WTC11 (cell line): ENCODE data around the gene PRKAR1B. TPM values are rescaled to one million over a fixed set of nuclear protein-coding genes. Genes with fewer than 3 reads are reported as not detected.
A peak's percentile ranks its signal among the peaks of the same experiment; 100 is the strongest.

ENCODE experiments used
- ATAC-seq: fragments of 200-7000 bp; cut with Tn5 transposase; 2 replicates; pipeline ENCODE4 v1.10.0; 2021; ENCODE audit warnings: mild to moderate bottlenecking, moderate library complexity
- CTCF ChIA-PET: fragments of 300-600 bp; sonication (Branson Sonifier 250); formaldehyde crosslinking; loops from one replicate; lab custom pipeline; 2021; ENCODE audit warnings: antibody characterized with exemption; lab: Charles Lee
- POLR2A ChIA-PET: fragments of 350-600 bp; sonication (Branson Sonifier 250); formaldehyde crosslinking; loops from one replicate; lab custom pipeline; 2021; ENCODE audit warnings: antibody characterized with exemption; lab: Charles Lee
- DNase-seq: peaks from one replicate; pipeline ENCODE4 v3.0.0; 2021; ENCODE audit warnings: low spot score
- H3K27ac Mint-ChIP-seq: 2 replicates; pipeline ENCODE4 v1.8.0; 2021; ENCODE audit warnings: mixed read lengths
- H3K27me3 Mint-ChIP-seq: 2 replicates; pipeline ENCODE4 v1.8.0; 2021; ENCODE audit warnings: low read depth, mild to moderate bottlenecking, moderate library complexity, mixed read lengths
- H3K36me3 Mint-ChIP-seq: 2 replicates; pipeline ENCODE4 v1.8.0; 2021; ENCODE audit warnings: mixed read lengths
- H3K4me1 Mint-ChIP-seq: 2 replicates; pipeline ENCODE4 v1.8.0; 2022; ENCODE audit warnings: mixed read lengths
- H3K4me3 Mint-ChIP-seq: 2 replicates; pipeline ENCODE4 v1.8.0; 2021; ENCODE audit warnings: mild to moderate bottlenecking, moderate library complexity, mixed read lengths
- H3K9me3 Mint-ChIP-seq: 2 replicates; pipeline ENCODE4 v1.8.0; 2021; ENCODE audit warnings: mixed read lengths
- ATF2 ChIP-seq: sonication (generic); formaldehyde crosslinking; IDR thresholded peaks from 2 replicates; pipeline ENCODE4 v1.8.1; 2022; ENCODE audit warnings: low read depth, missing genetic modification reagents, borderline replicate concordance
- ATF3 ChIP-seq: sonication (generic); formaldehyde crosslinking; conservative IDR thresholded peaks from 2 replicates; pipeline ENCODE4 v1.8.1; 2022; ENCODE audit warnings: mild to moderate bottlenecking, missing genetic modification reagents
- CREB1 ChIP-seq: sonication (generic); formaldehyde crosslinking; IDR thresholded peaks from 2 replicates; pipeline ENCODE4 v1.8.0; 2023; ENCODE audit warnings: mild to moderate bottlenecking, missing genetic modification reagents
- EMX1 ChIP-seq: fragments of 250-450 bp; sonication (Bioruptor Pico); IDR thresholded peaks from 2 replicates; pipeline ENCODE4 v1.8.0; 2021; ENCODE audit warnings: mild to moderate bottlenecking
- ESRRA ChIP-seq: sonication (generic); formaldehyde crosslinking; IDR thresholded peaks from 2 replicates; pipeline ENCODE4 v1.8.1; 2022; ENCODE audit warnings: mild to moderate bottlenecking, missing genetic modification reagents, borderline replicate concordance
- FOXP4 ChIP-seq: sonication (generic); formaldehyde crosslinking; IDR thresholded peaks from 2 replicates; pipeline ENCODE4 v1.8.0; 2022; ENCODE audit warnings: mild to moderate bottlenecking, missing genetic modification reagents
- GABPB1 ChIP-seq: sonication (generic); formaldehyde crosslinking; IDR thresholded peaks from 2 replicates; pipeline ENCODE4 v1.8.1; 2023; ENCODE audit warnings: mild to moderate bottlenecking, missing genetic modification reagents
- IRF1 ChIP-seq: sonication (generic); formaldehyde crosslinking; IDR thresholded peaks from 2 replicates; pipeline ENCODE4 v1.8.0; 2023; ENCODE audit warnings: missing genetic modification reagents
- MXD4 ChIP-seq: fragments of 250-450 bp; sonication (Bioruptor Pico); IDR thresholded peaks from 2 replicates; pipeline ENCODE4 v1.8.0; 2021; ENCODE audit warnings: mild to moderate bottlenecking, moderate library complexity, borderline replicate concordance
- NFATC4 ChIP-seq: fragments of 250-450 bp; sonication (Bioruptor Pico); IDR thresholded peaks from 2 replicates; pipeline ENCODE4 v1.9.0; 2021; ENCODE audit warnings: mild to moderate bottlenecking
- RELA ChIP-seq: sonication (generic); formaldehyde crosslinking; IDR thresholded peaks from 2 replicates; pipeline ENCODE4 v1.8.1; 2022; ENCODE audit warnings: missing genetic modification reagents, mild to moderate bottlenecking, borderline replicate concordance
- RORB ChIP-seq: fragments of 250-450 bp; sonication (Bioruptor Pico); IDR thresholded peaks from 2 replicates; pipeline ENCODE4 v1.9.0; 2021; ENCODE audit warnings: mild to moderate bottlenecking
- TCF7 ChIP-seq: sonication (generic); formaldehyde crosslinking; IDR thresholded peaks from 2 replicates; pipeline ENCODE4 v1.8.0; 2022; ENCODE audit warnings: mild to moderate bottlenecking, low read depth, missing genetic modification reagents, moderate library complexity
- USF1 ChIP-seq: sonication (generic); formaldehyde crosslinking; IDR thresholded peaks from 2 replicates; pipeline ENCODE4 v1.8.0; 2022; ENCODE audit warnings: mild to moderate bottlenecking, missing genetic modification reagents
- ZNF121 ChIP-seq: sonication (generic); formaldehyde crosslinking; IDR thresholded peaks from 2 replicates; pipeline ENCODE4 v1.8.0; 2023; ENCODE audit warnings: missing genetic modification reagents
- ZNF317 ChIP-seq: sonication (generic); formaldehyde crosslinking; IDR thresholded peaks from 2 replicates; pipeline ENCODE4 v1.8.1; 2023; ENCODE audit warnings: low read depth, mild to moderate bottlenecking, moderate library complexity, missing genetic modification reagents, borderline replicate concordance
- ZNF423 ChIP-seq: fragments of 250-450 bp; sonication (Bioruptor Pico); IDR thresholded peaks from 2 replicates; pipeline ENCODE4 v2.1.2; 2022; ENCODE audit warnings: mild to moderate bottlenecking, moderate library complexity
- ZNF532 ChIP-seq: fragments of 250-450 bp; sonication (Bioruptor Pico); IDR thresholded peaks from 2 replicates; pipeline ENCODE4 v1.9.0; 2021; ENCODE audit warnings: mild to moderate bottlenecking, borderline replicate concordance
- total RNA-seq: library from RNA; stranded (reverse); gene quantifications from 3 replicates; pipeline ENCODE4 v1.2.3, GENCODE V29; 2021
- TF ChIP-seq, protein P1 (sequence below): fragments of 200-600 bp; IDR thresholded peaks from 2 replicates; pipeline ENCODE4 v1.8.0; 2022; ENCODE audit warnings: antibody characterized with exemption

Gene PRKAR1B
- total RNA-seq, 1 experiment from 2014 or later: 43.6 TPM

GRCh38 chr7:732556-732955, 5.5 kb upstream of the PRKAR1B start:
- Mint-ChIP-seq H3K4me1 (peaks cover 9% of the 10 kb centered on the region), H3K27me3 (no peaks in the 10 kb centered on the region), H3K4me3 (no peak overlapping the region), H3K9me3 (0 out of 2 replicates have a peak, but pooled peaks cover 4% of the 10 kb centered on the region), H3K36me3 (peaks cover 19% of the 10 kb centered on the region), H3K27ac (no peak overlapping the region; the same call in 1 of the 2 replicates)
- ChIA-PET CTCF (interaction anchor here (1.1 to 2.3 kb wide), 5 partner anchors 54 to 411 kb away, joined by 3 to 10 read pairs (median 3); no protein-coding TSS in a partner anchor), POLR2A (interaction anchor here (0.5 kb wide), 1 partner anchor 21 kb away, joined by 3 read pairs; no protein-coding TSS in a partner anchor)
- ATAC-seq (no peak), DNase-seq (no peak)
- TF ChIP-seq ZNF532 (CRISPR knock-in tag) (no peak), FOXP4 (no peak), ZNF121 (CRISPR knock-in tag) (no peak), ZNF423 (no peak), IRF1 (CRISPR knock-in tag) (no peak), RELA (CRISPR knock-in tag) (no peak), GABPB1 (CRISPR knock-in tag) (no peak), EMX1 (no peak)
- TF ChIP-seq, protein P1, sequence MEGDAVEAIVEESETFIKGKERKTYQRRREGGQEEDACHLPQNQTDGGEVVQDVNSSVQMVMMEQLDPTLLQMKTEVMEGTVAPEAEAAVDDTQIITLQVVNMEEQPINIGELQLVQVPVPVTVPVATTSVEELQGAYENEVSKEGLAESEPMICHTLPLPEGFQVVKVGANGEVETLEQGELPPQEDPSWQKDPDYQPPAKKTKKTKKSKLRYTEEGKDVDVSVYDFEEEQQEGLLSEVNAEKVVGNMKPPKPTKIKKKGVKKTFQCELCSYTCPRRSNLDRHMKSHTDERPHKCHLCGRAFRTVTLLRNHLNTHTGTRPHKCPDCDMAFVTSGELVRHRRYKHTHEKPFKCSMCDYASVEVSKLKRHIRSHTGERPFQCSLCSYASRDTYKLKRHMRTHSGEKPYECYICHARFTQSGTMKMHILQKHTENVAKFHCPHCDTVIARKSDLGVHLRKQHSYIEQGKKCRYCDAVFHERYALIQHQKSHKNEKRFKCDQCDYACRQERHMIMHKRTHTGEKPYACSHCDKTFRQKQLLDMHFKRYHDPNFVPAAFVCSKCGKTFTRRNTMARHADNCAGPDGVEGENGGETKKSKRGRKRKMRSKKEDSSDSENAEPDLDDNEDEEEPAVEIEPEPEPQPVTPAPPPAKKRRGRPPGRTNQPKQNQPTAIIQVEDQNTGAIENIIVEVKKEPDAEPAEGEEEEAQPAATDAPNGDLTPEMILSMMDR: no peak

GRCh38 chr7:732094-732541, 5.0 kb upstream of the PRKAR1B start:
- Mint-ChIP-seq H3K9me3 (0 out of 2 replicates have a peak, but pooled peaks cover 4% of the 10 kb centered on the region), H3K4me3 (no peak overlapping the region), H3K4me1 (peaks cover 9% of the 10 kb centered on the region), H3K27me3 (no peaks in the 10 kb centered on the region), H3K27ac (no peak overlapping the region), H3K36me3 (peaks cover 19% of the 10 kb centered on the region)
- ChIA-PET POLR2A (interaction anchor here (0.5 kb wide), 1 partner anchor 20 kb away, joined by 3 read pairs; no protein-coding TSS in a partner anchor), CTCF (interaction anchor here (1.0 to 2.3 kb wide), 6 partner anchors 54 to 410 kb away, joined by 3 to 10 read pairs (median 4); no protein-coding TSS in a partner anchor)
- ATAC-seq: peak; percentile 55
- peak; percentile 54 for DNase-seq
- no peak for TF ChIP-seq RORB (CRISPR knock-in tag)
- TF ChIP-seq GABPB1 (CRISPR knock-in tag): peak; percentile 53; the same call in 1 of the 2 replicates

DNA sequence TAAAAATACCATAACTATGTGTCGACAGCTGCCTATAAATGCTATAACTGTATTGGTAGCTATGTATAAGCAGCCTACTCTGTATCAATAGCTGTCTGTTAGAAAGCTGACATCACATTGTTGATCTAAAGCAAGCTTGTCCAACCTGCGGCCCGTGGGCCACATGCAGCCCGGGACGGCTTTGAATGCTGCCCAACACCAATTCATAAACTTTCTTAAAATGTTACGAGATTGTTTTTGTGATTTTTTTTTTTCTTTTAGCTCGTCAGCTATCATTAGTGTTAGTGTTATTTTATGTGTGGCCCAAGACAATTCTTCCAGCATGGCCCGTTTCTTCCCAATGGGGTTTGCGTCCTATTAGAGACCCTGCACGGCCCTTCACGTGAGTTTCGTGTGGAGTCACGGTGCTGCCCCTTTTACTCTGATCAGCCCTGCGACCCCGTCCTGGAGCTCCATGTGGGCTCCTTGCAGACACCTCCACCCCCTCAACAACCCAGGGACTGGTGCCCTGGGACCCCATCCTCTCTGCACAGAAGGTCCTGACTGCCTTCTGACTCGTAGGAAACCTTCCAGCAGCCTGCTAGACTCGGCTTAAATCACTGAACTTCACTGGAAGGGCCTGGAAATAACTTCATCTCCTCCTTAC, 4.5 kb upstream of the PRKAR1B start:
- H3K9me3 Mint-ChIP-seq: 0 out of 2 replicates have a peak, but pooled peaks cover 4% of the 10 kb centered on the region
- DNase-seq (no peak), ATAC-seq (no peak)
- CTCF ChIA-PET: interaction anchor here (1.0 to 2.3 kb wide), 6 partner anchors 55 to 410 kb away, joined by 3 to 10 read pairs (median 4); no protein-coding TSS in a partner anchor
- H3K4me3 Mint-ChIP-seq: no peak overlapping the region
- peaks cover 9% of the 10 kb centered on the region for H3K4me1 Mint-ChIP-seq
- peaks cover 19% of the 10 kb centered on the region for H3K36me3 Mint-ChIP-seq
- H3K27me3 Mint-ChIP-seq: no peaks in the 10 kb centered on the region
- H3K27ac Mint-ChIP-seq: no peak overlapping the region
- POLR2A ChIA-PET: no interaction called here
- TF ChIP-seq ESRRA (CRISPR knock-in tag) (no peak), ATF3 (no peak), NFATC4 (CRISPR knock-in tag) (no peak), TCF7 (CRISPR knock-in tag) (no peak), USF1 (CRISPR knock-in tag) (no peak), EMX1 (no peak), ZNF317 (CRISPR knock-in tag) (no peak), MXD4 (CRISPR knock-in tag) (no peak), ATF2 (CRISPR knock-in tag) (no peak), CREB1 (CRISPR knock-in tag) (no peak)
